Stimulated activated CD8-positive, alpha-beta memory T cell treated with anti-CD3 and anti-CD28 coated beads, Interleukin-15, amount 100 ng/mL, for 4 hours (primary cell): Measurements from ENCODE around the gene TMEM14B.
A peak's percentile ranks its signal among the peaks of the same experiment; 100 is the strongest.
"Not testable (repeated sequence)": the region's sequence is repeated elsewhere in the genome, so short reads cannot be mapped to it uniquely, and the experiment has no call there.

ENCODE experiments used
- DNase-seq, 2 donors: peaks; one replicate each; pipeline ENCODE4 v3.0.0-alpha.2; 2020; ENCODE audit warnings: low read depth in 2 of 2

TMEM14B gene

DNA sequence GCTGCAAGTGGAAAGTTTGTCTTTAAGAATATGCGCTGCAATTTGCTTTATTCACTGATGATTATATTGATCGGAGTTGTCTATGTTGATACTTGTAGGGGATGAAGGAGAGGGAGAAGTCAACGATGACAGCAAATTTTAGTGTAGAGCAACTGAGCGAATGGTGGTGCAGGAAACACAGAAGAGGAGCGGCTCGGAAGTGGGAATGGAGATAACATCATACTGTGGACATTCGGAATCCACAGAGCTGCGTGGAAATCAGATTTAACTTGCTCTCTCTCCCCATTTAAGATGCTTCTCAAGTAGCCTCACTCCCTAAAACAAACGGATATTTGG is 722 bp upstream of the TMEM14B start:
- DNase-seq = no peak

DNA sequence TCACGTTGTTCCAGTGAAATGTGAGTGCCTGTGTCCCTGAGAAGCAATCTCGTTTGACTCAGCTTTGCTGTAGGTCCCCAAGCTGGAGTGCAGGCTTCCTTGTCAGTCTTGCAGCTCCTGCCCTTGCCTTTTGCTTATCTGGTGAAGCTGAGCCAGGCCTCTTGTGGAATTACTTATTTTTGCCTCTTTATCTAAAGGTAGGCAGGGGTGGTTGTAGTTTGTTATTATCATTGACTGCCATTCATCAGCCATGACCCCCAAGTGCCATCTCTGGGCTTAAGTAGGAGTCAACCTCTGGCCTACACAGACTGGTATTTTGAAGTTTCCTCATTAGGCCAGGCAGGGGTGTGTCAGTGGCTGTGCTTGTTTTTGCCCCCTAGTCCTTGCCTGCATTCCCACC is 2.1 kb downstream of the TMEM14B start:
- no peak for DNase-seq

DNA sequence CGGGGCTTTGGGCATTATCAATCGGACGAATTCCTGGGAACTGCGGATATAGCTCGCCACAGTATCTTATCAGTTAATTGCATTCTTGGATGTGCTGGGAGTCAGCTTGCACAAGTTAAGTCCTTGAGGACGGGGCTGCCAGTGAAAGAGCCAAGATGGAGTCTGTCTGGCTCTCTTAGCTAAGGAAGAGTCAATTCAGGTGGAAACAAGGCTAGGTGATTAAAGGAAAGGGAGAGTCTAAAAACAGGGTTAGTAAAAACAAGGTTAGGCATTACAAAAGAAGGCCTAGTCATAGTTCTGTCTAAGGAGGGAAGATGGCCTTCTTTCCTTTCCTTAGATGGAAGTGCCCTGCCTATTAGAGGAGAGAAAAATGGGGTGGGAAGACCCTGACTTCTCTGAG is 3.0 kb downstream of the TMEM14B start:
- DNase-seq = not testable (repeated sequence)

GRCh38 chr6:10751757-10752156 is 4.2 kb downstream of the TMEM14B start:
- DNase-seq = not testable (repeated sequence)

DNA sequence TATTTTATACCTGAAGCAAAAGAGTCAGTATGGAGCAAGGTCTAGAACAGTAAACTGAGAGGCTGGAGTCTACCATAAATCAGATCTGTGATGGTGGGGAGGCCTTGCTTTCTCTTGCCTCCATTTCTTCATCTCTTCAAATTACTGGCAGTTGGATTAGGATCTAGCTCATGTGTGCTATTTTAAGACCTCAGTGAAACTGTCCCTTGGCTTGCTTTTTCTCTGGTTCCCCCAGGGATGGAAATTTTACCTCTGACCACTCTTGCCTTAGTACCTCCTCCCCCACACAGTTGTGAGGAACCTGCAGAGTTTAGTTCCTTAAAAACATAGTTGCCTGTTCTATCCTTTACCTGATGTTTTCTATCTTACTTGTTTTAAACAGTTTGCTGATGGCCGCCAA is 8.5 kb downstream of the TMEM14B start:
- DNase-seq = no peak

GRCh38 chr6:10759312-10759839 is 11.8 kb downstream of the TMEM14B start:
- DNase-seq = no peak

DNA sequence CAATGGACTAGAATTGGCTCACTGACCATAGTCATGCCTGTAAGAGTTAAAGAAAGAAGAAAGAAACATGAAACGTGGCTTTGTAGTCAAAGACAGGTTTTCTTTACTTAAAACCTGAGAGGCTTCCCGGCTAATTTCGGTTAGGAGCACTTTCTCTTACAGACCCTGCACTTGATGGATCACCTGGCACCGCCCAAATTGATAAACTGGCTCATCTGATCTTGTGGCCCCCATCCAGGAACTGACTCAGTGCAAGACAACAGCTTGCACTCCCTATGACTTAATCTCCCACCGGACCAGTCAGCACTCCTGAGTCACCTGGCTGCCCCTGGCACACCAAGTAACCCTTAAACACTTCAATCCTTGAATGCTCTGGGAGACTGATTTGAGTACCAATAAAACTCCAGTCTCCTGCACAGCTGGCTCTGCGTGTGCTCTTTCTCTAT is 12.3 kb downstream of the TMEM14B start:
- DNase-seq = no peak

GRCh38 chr6:10763006-10763405 is 15.4 kb downstream of the TMEM14B start:
- DNase-seq = no peak

DNA sequence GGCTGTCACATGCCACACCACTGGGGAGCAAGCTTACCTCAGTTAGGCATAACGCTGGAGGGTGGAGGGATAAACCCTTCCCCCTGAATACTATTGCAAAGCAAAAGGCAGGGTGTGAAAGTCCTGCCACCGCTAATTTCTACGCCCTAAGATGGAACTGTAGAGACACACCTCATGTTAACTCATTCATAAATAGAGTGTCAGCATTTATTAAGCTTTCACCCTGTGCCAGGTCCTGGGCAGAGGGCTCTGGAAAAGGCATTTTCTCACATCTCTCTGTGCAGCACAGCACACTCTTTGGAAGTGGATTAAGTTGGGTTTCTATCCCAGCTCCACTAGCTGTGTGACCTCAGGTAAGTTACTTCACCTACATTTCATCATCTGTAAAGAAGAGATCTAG is 21.8 kb downstream of the TMEM14B start:
- no peak for DNase-seq

DNA sequence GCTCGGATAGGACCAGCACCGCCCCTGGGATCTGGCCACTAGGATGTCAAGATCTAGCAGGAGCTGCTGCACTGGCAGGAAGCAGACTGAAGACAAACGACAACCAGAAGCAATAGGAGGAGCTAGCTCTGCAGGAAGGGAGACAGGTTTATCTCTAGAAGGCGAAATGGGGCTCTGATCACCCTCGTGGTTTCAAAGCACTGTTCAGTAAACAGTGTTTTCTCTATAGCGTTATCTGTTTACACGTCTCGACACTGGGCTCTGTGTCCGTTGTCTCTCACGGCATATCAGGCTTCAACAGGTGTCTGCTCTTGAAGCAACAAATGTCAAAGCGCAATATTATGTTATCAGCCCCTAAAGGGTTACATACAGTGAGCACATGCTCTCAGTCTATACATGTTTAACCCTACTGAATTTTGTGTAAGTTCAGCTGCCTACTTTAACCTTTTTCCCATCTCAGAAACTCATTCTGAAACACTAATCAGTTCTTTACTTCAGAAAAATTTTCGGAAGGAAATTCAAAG is 23.8 kb downstream of the TMEM14B start:
- no peak for DNase-seq

- DNase-seq = no peak
These were observed 30.6 kb downstream of the TMEM14B start for GRCh38 chr6:10778230-10778629.

DNA sequence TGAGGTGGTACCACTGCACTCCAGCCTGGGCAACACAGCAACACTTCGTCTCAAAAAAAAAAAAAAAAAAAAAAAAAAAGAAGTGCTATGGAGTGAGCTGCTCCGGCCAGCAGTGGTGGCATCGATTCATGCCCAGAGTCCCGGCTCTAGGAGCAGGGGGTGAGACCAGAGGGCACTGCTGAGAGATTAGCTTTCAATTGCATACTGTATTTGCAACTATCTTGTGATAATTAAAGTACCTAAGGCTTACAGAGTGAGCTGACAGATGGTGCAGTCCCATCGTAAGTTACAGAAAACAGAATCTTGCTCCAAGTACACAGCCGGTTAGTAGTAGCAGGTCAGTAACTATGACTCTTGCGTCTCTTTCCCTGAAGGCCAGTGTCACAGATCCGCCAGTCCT is 31.5 kb downstream of the TMEM14B start:
- DNase-seq = no peak

- DNase-seq = no peak
These were observed 44.1 kb downstream of the TMEM14B start for GRCh38 chr6:10791673-10792072.

- no peak for DNase-seq
These were observed 44.5 kb downstream of the TMEM14B start for GRCh38 chr6:10792101-10792500.

DNA sequence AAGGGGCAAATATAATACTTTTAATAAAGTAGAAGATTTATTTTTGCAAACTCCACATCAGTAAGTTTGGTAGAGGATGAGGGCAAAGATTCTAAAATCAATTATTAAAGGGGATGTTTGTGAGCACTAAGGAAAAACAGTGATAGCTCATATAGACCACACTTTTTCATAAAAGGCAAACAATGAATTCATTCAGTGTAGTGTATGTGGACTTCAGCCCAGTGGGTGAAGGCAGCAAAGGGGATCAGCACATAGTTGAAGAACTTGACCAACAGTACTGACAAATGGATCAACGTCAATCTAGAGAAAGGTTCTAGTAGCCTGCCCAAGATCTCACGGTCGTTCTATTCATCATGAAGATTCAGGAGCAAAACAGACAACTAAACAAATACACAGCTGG is 45.4 kb downstream of the TMEM14B start:
- DNase-seq = no peak

- DNase-seq = no peak
These were observed 46.1 kb downstream of the TMEM14B start for GRCh38 chr6:10793695-10794094.

GRCh38 chr6:10794239-10794638 is 46.6 kb downstream of the TMEM14B start:
- DNase-seq = no peak

- no peak for DNase-seq
These were observed 53.2 kb downstream of the TMEM14B start for GRCh38 chr6:10800810-10801209.

GRCh38 chr6:10801224-10801848 is 53.7 kb downstream of the TMEM14B start:
- DNase-seq = peak; percentile 13 to 24
